GM18868 (cell line): ENCODE results near the gene ZKSCAN3.
"Not testable (repeated sequence)": the region's sequence is repeated elsewhere in the genome, so short reads cannot be mapped to it uniquely, and the experiment has no call there.

Experiments used
- ATAC-seq: cut with Tn5 transposase; IDR thresholded peaks from one replicate; pipeline ENCODE4 v1.9.1; 2021; ENCODE audit warnings: mild to moderate bottlenecking, moderate library complexity; ENCODE audit not compliant: unreplicated experiment

ZKSCAN3 gene

GRCh38 chr6:28371706-28372451 lies 22.1 kb downstream of the ZKSCAN3 start:
- ATAC-seq, result peak; percentile 72

GRCh38 chr6:28373925-28374324 lies 24.2 kb downstream of the ZKSCAN3 start:
- no peak for ATAC-seq

GRCh38 chr6:28377879-28378278 lies 28.1 kb downstream of the ZKSCAN3 start:
- no peak for ATAC-seq

GRCh38 chr6:28378644-28379043 lies 28.9 kb downstream of the ZKSCAN3 start:
- ATAC-seq, result no peak

- no peak for ATAC-seq
Measured at GRCh38 chr6:28380381-28380780, 30.6 kb downstream of the ZKSCAN3 start.

- ATAC-seq, result peak; percentile 74
Measured at GRCh38 chr6:28383235-28384142, 33.7 kb downstream of the ZKSCAN3 start.

- no peak for ATAC-seq
Measured at GRCh38 chr6:28384143-28384533, 34.4 kb downstream of the ZKSCAN3 start.

- ATAC-seq, result no peak
Measured at GRCh38 chr6:28390688-28391087, 40.9 kb downstream of the ZKSCAN3 start.

GRCh38 chr6:28393912-28394662 lies 44.3 kb downstream of the ZKSCAN3 start:
- no peak for ATAC-seq

GRCh38 chr6:28395918-28396317 lies 46.2 kb downstream of the ZKSCAN3 start:
- no peak for ATAC-seq

GRCh38 chr6:28399350-28400121 lies 49.8 kb downstream of the ZKSCAN3 start, which contains the start of gene ZSCAN12:
Gene ZSCAN12 (minus strand): TSS chr6:28399747. CDS start chr6:28398405, 1,342 bp downstream.
- ATAC-seq, result peak; percentile 93

GRCh38 chr6:28400122-28400451 lies 50.3 kb downstream of the ZKSCAN3 start:
- no peak for ATAC-seq

GRCh38 chr6:28401172-28401571 lies 51.4 kb downstream of the ZKSCAN3 start:
- no peak for ATAC-seq

- ATAC-seq, result no peak
Measured at GRCh38 chr6:28402197-28402596, 52.5 kb downstream of the ZKSCAN3 start.

- not testable (repeated sequence) for ATAC-seq
Measured at GRCh38 chr6:28403923-28404322, 54.2 kb downstream of the ZKSCAN3 start.

- ATAC-seq, result no peak
Measured at GRCh38 chr6:28407401-28407800, 57.7 kb downstream of the ZKSCAN3 start.

GRCh38 chr6:28408076-28408802 lies 58.5 kb downstream of the ZKSCAN3 start:
- no peak for ATAC-seq

GRCh38 chr6:28410767-28411166 lies 61.0 kb downstream of the ZKSCAN3 start:
- no peak for ATAC-seq

- ATAC-seq, result no peak
Measured at GRCh38 chr6:28413681-28414080, 63.9 kb downstream of the ZKSCAN3 start.
